HepG2 (cell line): Measurements from ENCODE around the gene FASTK. TPM values are rescaled to one million over a fixed set of nuclear protein-coding genes. Genes with fewer than 3 reads are reported as not detected.

Experiments
- ARNTL ChIP-seq: sonication (generic); formaldehyde crosslinking; IDR thresholded peaks from 2 replicates; pipeline ENCODE4 v1.4.0; 2020; ENCODE audit warnings: mild to moderate bottlenecking, missing genetic modification reagents
- BRD4 ChIP-seq: sonication (generic); formaldehyde crosslinking; IDR thresholded peaks from 2 replicates; pipeline ENCODE4 v1.4.0; 2020; ENCODE audit warnings: missing genetic modification reagents
- CCAR2 ChIP-seq: fragments of 200-400 bp; formaldehyde crosslinking; optimal IDR thresholded peaks from 2 replicates; pipeline ENCODE3; 2018; ENCODE audit warnings: low read depth, mild to moderate bottlenecking, low read length, moderate library complexity
- ELK4 ChIP-seq: sonication (generic); formaldehyde crosslinking; IDR thresholded peaks from 2 replicates; pipeline ENCODE4 v1.9.0; 2021; ENCODE audit warnings: missing genetic modification reagents, borderline replicate concordance
- FOXC1 ChIP-seq: sonication (generic); formaldehyde crosslinking; IDR thresholded peaks from 2 replicates; pipeline ENCODE4 v1.8.0; 2022; ENCODE audit warnings: mild to moderate bottlenecking, missing genetic modification reagents, borderline replicate concordance
- HMG20B ChIP-seq: conservative IDR thresholded peaks from 2 replicates; pipeline ENCODE4 v1.6.1; 2016; ENCODE audit warnings: missing genetic modification reagents, missing compliant biosample characterization
- KMT2B ChIP-seq: IDR thresholded peaks from 2 replicates; pipeline ENCODE4 v1.6.1; 2016; ENCODE audit warnings: missing genetic modification reagents, missing compliant biosample characterization
- NAIF1 ChIP-seq: sonication (generic); formaldehyde crosslinking; IDR thresholded peaks from 2 replicates; pipeline ENCODE4 v1.5.0; 2020; ENCODE audit warnings: mild to moderate bottlenecking, missing genetic modification reagents, borderline replicate concordance
- RNF219 ChIP-seq: sonication (generic); formaldehyde crosslinking; IDR thresholded peaks from 2 replicates; pipeline ENCODE4 v1.5.0; 2020; ENCODE audit warnings: mild to moderate bottlenecking, missing genetic modification reagents
- SMAD1 ChIP-seq: sonication (generic); formaldehyde crosslinking; IDR thresholded peaks from 2 replicates; pipeline ENCODE4 v1.4.0; 2020; ENCODE audit warnings: missing genetic modification reagents, low read depth, mild to moderate bottlenecking, borderline replicate concordance
- U2AF2 ChIP-seq: fragments of 200-400 bp; formaldehyde crosslinking; IDR thresholded peaks from 2 replicates; pipeline ENCODE4 v1.6.1; 2017; ENCODE audit warnings: low read depth, mild to moderate bottlenecking, low read length
- USF2 ChIP-seq, 2 experiments: sonication (generic) in 1 of 2; formaldehyde crosslinking in 1 of 2; IDR thresholded peaks; 2 replicates each; pipeline versions ENCODE4 v1.5.1 to v1.6.1; 2011 to 2020; ENCODE audit warnings: borderline replicate concordance in 1 of 2, low read depth in 1 of 2, low read length in 1 of 2, mild to moderate bottlenecking in 1 of 2, missing genetic modification reagents in 1 of 2, moderate library complexity in 1 of 2
- YY1 ChIP-seq: IDR thresholded peaks from 2 replicates; pipeline ENCODE4 v1.6.1; 2011; ENCODE audit warnings: low read length, low read depth, moderate library complexity, mild to moderate bottlenecking; ENCODE audit not compliant: insufficient read depth, insufficient replicate concordance
- ZBTB46 ChIP-seq: sonication (generic); formaldehyde crosslinking; IDR thresholded peaks from 2 replicates; pipeline ENCODE4 v1.4.0; 2020; ENCODE audit warnings: mild to moderate bottlenecking, missing genetic modification reagents, borderline replicate concordance
- ZNF12 ChIP-seq: sonication (generic); formaldehyde crosslinking; IDR thresholded peaks from 2 replicates; pipeline ENCODE4 v1.5.0; 2020; ENCODE audit warnings: missing genetic modification reagents
- ZNF253 ChIP-seq: sonication (generic); formaldehyde crosslinking; IDR thresholded peaks from 2 replicates; pipeline ENCODE4 v1.8.0; 2022; ENCODE audit warnings: mild to moderate bottlenecking, missing genetic modification reagents, borderline replicate concordance
- ZNF660 ChIP-seq: sonication (generic); formaldehyde crosslinking; IDR thresholded peaks from 2 replicates; pipeline ENCODE4 v1.5.1; 2020; ENCODE audit warnings: mild to moderate bottlenecking, low read depth, missing genetic modification reagents, borderline replicate concordance
- ZNF704 ChIP-seq: sonication (generic); formaldehyde crosslinking; IDR thresholded peaks from 2 replicates; pipeline ENCODE4 v1.8.1; 2023; ENCODE audit warnings: mild to moderate bottlenecking, inconsistent platforms, moderate library complexity, missing genetic modification reagents, borderline replicate concordance
- ZNF761 ChIP-seq: sonication (generic); formaldehyde crosslinking; conservative IDR thresholded peaks from 2 replicates; pipeline ENCODE4 v1.4.0; 2020; ENCODE audit warnings: mild to moderate bottlenecking, missing genetic modification reagents
- polyA plus RNA-seq, 8 experiments: library from polyadenylated mRNA; depleted of rRNA in 3 of 8; stranded (reverse) in 7 of 8; unstranded in 1 of 8; fragments of >200 nt; fragmentation: Illumina TruSeq in 4 of 8; extraction: Trizol in 4 of 8; gene quantifications; 2 replicates each; pipeline versions ENCODE4 v1.2.1 to v1.2.3, GENCODE V29; 2011 to 2016; ENCODE audit warnings: low read depth in 4 of 8, missing spikeins in 1 of 8, mixed read lengths in 1 of 8; ENCODE audit not compliant: insufficient read depth in 1 of 8
- total RNA-seq, 5 experiments: library from RNA; depleted of rRNA; stranded (reverse); fragments of >200 nt; fragmentation: Illumina TruSeq; extraction: Trizol; gene quantifications; 2 replicates each; pipeline ENCODE4 v1.2.3, GENCODE V29; 2016; ENCODE audit warnings: low read depth in 1 of 5

FASTK gene
- total and polyA plus RNA-seq, 2 of the 13 experiments (the other 11 are each of a cell fraction or from before 2014, with no cell fraction given): 52.9 to 55.7 TPM

- TF ChIP-seq YY1: peak; percentile 72
- TF ChIP-seq ARNTL (CRISPR knock-in tag): peak; percentile 72; the same call in 1 of the 2 replicates
- no peak for TF ChIP-seq ZBTB46 (CRISPR knock-in tag)
- TF ChIP-seq U2AF2: no peak
- 0 out of 2 replicates have a peak, but pooled peaks have one; percentile 9 for TF ChIP-seq FOXC1 (CRISPR knock-in tag)
- TF ChIP-seq ZNF253 (CRISPR knock-in tag): no peak
- no peak for TF ChIP-seq NAIF1 (CRISPR knock-in tag)
- no peak for TF ChIP-seq ZNF660 (CRISPR knock-in tag)
- TF ChIP-seq ZNF704 (CRISPR knock-in tag): peak; percentile 89
- peak; percentile 71; the same call in 1 of the 2 replicates for TF ChIP-seq ZNF761
- TF ChIP-seq SMAD1 (CRISPR knock-in tag): no peak
- no peak for TF ChIP-seq KMT2B (CRISPR knock-in tag)
- TF ChIP-seq ZNF12 (CRISPR knock-in tag): no peak
- no peak for TF ChIP-seq ELK4 (CRISPR knock-in tag)
- no peak for TF ChIP-seq HMG20B (CRISPR knock-in tag)
- no peak for TF ChIP-seq RNF219 (CRISPR knock-in tag)
- TF ChIP-seq CCAR2: no peak
- no peak for TF ChIP-seq BRD4 (CRISPR knock-in tag)
- TF ChIP-seq USF2 (IDR thresholded peaks at IDR 0.05; ENCODE audit: low read depth, low read length): no peak
- peak; percentile 66; the same call in 1 of the 2 replicates for TF ChIP-seq USF2 (CRISPR knock-in tag; IDR thresholded peaks at IDR 0.05; ENCODE audit: borderline replicate concordance)
Measured at GRCh38 chr7:151057989-151058780, 22.4 kb downstream of the FASTK start (continued).
